ENCODE measurements around the gene SRD5A3.

The SRD5A3 gene

DNA sequence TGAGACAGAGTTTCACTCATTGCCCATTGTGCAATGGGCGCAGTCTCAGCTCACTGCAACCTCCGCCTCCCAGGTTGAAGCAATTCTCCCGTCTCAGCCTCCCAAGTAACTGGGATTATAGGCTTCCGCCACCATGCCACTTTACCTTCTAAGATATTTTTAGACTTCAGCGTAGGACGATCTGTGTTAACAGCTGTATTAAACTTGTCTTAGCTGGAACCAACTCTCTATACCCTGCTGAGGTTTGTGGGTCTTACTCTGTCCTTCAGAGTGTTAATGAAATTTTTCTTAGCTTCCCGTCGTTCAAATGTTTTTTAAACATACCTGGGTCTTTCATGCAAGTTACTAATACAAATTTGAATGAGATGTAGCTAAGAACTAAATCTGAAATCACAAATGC, 64.4 kb downstream of the SRD5A3 start:
- no peak for DNase-seq

DNA sequence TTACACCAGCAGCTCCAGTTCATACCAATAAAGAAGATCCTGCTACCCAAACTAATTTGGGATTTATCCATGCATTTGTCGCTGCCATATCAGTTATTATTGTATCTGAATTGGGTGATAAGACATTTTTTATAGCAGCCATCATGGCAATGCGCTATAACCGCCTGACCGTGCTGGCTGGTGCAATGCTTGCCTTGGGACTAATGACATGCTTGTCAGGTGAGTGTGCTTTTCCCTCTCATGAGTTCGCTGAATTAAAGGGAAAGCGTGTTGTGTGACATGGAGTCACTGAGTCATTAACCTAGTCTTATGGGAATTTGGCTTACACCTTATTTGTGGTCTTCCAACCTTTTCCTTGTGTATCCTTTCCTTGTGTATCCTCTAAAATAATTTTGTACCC, 65.6 kb downstream of the SRD5A3 start:
- no peak for DNase-seq

DNA sequence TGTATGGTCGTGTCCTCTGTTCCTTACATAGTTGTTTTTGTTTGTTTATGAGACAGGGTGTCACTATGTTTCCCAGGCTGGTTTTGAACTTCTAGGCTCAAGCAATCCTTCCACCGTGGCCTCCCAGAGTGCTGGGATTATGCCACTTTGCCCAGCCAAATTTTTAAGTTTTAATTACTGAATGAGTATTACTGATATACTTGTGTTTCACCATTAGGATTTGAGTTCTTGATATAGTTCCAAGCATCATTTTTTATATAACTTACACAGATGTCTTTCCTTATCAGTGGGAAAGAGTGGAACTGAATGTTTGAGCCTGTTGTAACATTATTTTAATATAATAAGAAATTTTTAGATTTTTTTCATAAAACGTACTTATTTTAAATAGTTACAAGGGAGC, 70.1 kb downstream of the SRD5A3 start:
- DNase-seq: no peak
